Ovary (tissue), 9 donors: ENCODE measurements around the gene GHR. TPM values are rescaled to one million over a fixed set of nuclear protein-coding genes. Genes with fewer than 3 reads are reported as not detected.

Source experiments
- DNase-seq, 5 donors: peaks; one replicate each; pipeline ENCODE4 v3.0.0-alpha.2; 2019 to 2020
- H3K27ac ChIP-seq, 2 donors: fragments of 200-600 bp; one replicate each; pipeline versions ENCODE4 v1.5.1 to v1.8.0; 2019 to 2022
- H3K27me3 ChIP-seq: fragments of 200-600 bp; one replicate; pipeline ENCODE4 v1.8.0; 2022
- H3K36me3 ChIP-seq: fragments of 200-600 bp; sonication (generic); one replicate; pipeline ENCODE4 v1.5.1; 2019
- H3K4me1 ChIP-seq: one replicate; pipeline ENCODE4 v1.8.1; 2013; ENCODE audit warnings: mild to moderate bottlenecking, moderate library complexity; ENCODE audit not compliant: insufficient read depth
- H3K4me3 ChIP-seq: fragments of 200-600 bp; sonication (generic); one replicate; pipeline ENCODE4 v1.5.1; 2017
- H3K9me3 ChIP-seq, 2 donors: fragments of 200-600 bp in 1 of 2; sonication (generic) in 1 of 2; one replicate each; pipeline versions ENCODE4 v1.5.1 to v1.8.1; 2013 to 2019; ENCODE audit warnings: mild to moderate bottlenecking in 1 of 2, moderate library complexity in 1 of 2
- CTCF ChIP-seq, 3 donors: fragments of 450-650 bp in 2 of 3; fragments of 200-600 bp in 1 of 3; IDR thresholded peaks; one replicate each; pipeline versions ENCODE4 v1.5.1 to v1.8.0; 2016 to 2022; ENCODE audit warnings: antibody characterized with exemption in 3 of 3, mild to moderate bottlenecking in 1 of 3
- EP300 ChIP-seq: sonication (generic); formaldehyde crosslinking; IDR thresholded peaks from one replicate; pipeline ENCODE4 v1.6.1; 2017; ENCODE audit warnings: antibody characterized with exemption
- POLR2A ChIP-seq: fragments of 450-650 bp; IDR thresholded peaks from one replicate; pipeline ENCODE4 v1.6.1; 2017; ENCODE audit warnings: antibody characterized with exemption, mild to moderate bottlenecking, moderate library complexity
- WGBS, 3 donors: extraction: QIAGEN DNeasy Blood & Tissue Kit in 1 of 3; methylation state at CpG; one replicate each; pipeline versions ENCODE4 v1.1.5 to v1.1.7; 2013 to 2017; 5-methylcytosine and 5-hydroxymethylcytosine counted together
- intact Hi-C, 4 donors: fragments of 100-400 bp; cut with DNase I; formaldehyde crosslinking; loops; one replicate each; pipeline versions ENCODE4 v1.11.0 to v1.15.1; 2022 to 2023
- polyA plus RNA-seq, 2 donors: library from polyadenylated mRNA; stranded (reverse); fragments of 200-250 nt in 1 of 2; fragments of 350-450 nt in 1 of 2; fragmentation: Illumina TruSeq in 1 of 2; extraction: RNeasy Lipid Tissue Mini Kit (QIAGEN cat#74804) in 1 of 2; gene quantifications; one replicate each; pipeline ENCODE4 v1.2.3, GENCODE V29; 2013 to 2014
- total RNA-seq, 7 donors: library from RNA; depleted of rRNA in 2 of 7; stranded (reverse); fragments of >200 nt in 2 of 7; fragmentation: NEBNext Ultra II Directional in 3 of 7; extraction: Animal tissue kit (Norgen Biotek cat#: 25700) in 3 of 7; gene quantifications; one replicate each; pipeline versions ENCODE4 v1.1.0 to v1.2.4, GENCODE V29; 2016 to 2023
- donor health status: DM: no; HTN: no; CAD: no; lungs with moderate emphysema.
- donor health status: DM: no; HTN: no; CAD: no.
- donor health status: Bipolar disorder and iron deficiency.
- donor health status: DM: yes; HTN: yes; CAD: no.
- donor health status: DM: no; HTN: no; CAD: no.
- donor health status: DM: yes; HTN: yes; CAD: no.

Gene GHR
- total and polyA plus RNA-seq, 9 donors, result 4.3 to 17.4 (median 7.0) TPM

GRCh38 chr5:42499016-42499415 is 75.8 kb downstream of the GHR start:
- TF ChIP-seq CTCF (IDR thresholded peaks at IDR 0.05) (no peak), EP300 (no peak), POLR2A (no peak)
- DNase-seq, result no peak
- no peaks in the 10 kb centered on the region for H3K27me3 ChIP-seq
- peaks cover 1% of the 10 kb centered on the region for H3K4me1 ChIP-seq
- H3K27ac ChIP-seq, result no peak overlapping the region
- 90 to 93% (median 91%) methylated on average over 3 of the region's 3 CpGs for WGBS, 3 donors
- H3K36me3 ChIP-seq, result no peaks in the 10 kb centered on the region
- no peak overlapping the region for H3K4me3 ChIP-seq
- no peaks in the 10 kb centered on the region for H3K9me3 ChIP-seq
- intact Hi-C loops, result no loop called here

DNA sequence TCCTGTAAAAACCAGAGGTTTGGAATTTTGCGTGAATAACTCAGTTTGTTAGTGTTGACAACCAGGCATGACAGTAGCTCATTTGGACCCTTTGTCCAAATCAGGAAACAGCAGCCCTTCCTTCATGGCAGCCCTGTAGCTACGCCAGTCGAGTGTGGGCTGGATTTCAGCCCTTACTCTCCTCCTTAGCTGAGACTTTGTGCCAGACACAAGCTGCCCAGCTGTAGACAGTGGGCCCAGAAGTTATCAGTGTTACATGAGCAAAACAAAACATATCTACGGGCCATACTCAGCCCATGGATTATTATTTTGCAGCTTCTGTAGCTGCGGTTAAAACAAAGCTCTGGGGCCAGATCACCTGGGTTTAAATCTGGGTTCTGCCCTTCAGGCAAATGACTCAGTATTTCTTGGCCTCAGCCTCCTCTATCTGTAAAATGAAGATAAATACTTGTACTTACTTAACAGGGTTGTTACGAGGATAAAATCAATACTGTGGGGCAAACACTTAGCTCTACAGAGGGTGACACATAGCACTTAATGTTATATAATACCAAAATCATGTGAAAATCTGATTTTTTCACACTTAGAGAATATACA is 76.9 kb downstream of the GHR start:
- TF ChIP-seq CTCF (IDR thresholded peaks at IDR 0.05) (no peak), POLR2A (no peak), EP300 (no peak)
- Histone ChIP-seq H3K4me1 (peaks cover 4% of the 10 kb centered on the region), H3K27ac (no peak overlapping the region), H3K4me3 (no peak overlapping the region), H3K27me3 (no peaks in the 10 kb centered on the region), H3K36me3 (no peaks in the 10 kb centered on the region), H3K9me3 (no peaks in the 10 kb centered on the region)
- WGBS, 3 donors, result 25 to 49% (median 39%) methylated on average over 6 of the region's 6 CpGs
- intact Hi-C loops, result no loop called here
- no peak for DNase-seq

- peaks cover 9% of the 10 kb centered on the region for H3K4me1 ChIP-seq
- DNase-seq, result no peak
- H3K27ac ChIP-seq, result no peak overlapping the region
- TF ChIP-seq POLR2A (no peak), EP300 (no peak), CTCF (IDR thresholded peaks at IDR 0.05) (no peak)
- no peaks in the 10 kb centered on the region for H3K27me3 ChIP-seq
- no peak overlapping the region for H3K4me3 ChIP-seq
- no peaks in the 10 kb centered on the region for H3K36me3 ChIP-seq
- no peaks in the 10 kb centered on the region for H3K9me3 ChIP-seq
- 36 to 60% (median 54%) methylated on average over 2 of the region's 2 CpGs for WGBS, 3 donors
- intact Hi-C loops, result no loop called here
Measured at GRCh38 chr5:42502613-42503470, 79.6 kb downstream of the GHR start.

GRCh38 chr5:42506662-42507061 is 83.4 kb downstream of the GHR start:
- Histone ChIP-seq H3K4me1 (peaks cover 12% of the 10 kb centered on the region), H3K27ac (no peak overlapping the region), H3K9me3 (no peaks in the 10 kb centered on the region), H3K4me3 (no peak overlapping the region), H3K27me3 (no peaks in the 10 kb centered on the region), H3K36me3 (no peaks in the 10 kb centered on the region)
- intact Hi-C loops, result no loop called here
- WGBS, 3 donors, result 87 to 94% (median 93%) methylated on average over 2 of the region's 2 CpGs
- DNase-seq, result no peak
- no peak for TF ChIP-seq POLR2A
- TF ChIP-seq CTCF (IDR thresholded peaks at IDR 0.05), result no peak
- TF ChIP-seq EP300, result no peak
